Measurements from ENCODE around the gene NNMT.
"Not testable (repeated sequence)": the region's sequence is repeated elsewhere in the genome, so short reads cannot be mapped to it uniquely, and the experiment has no call there.

Gene NNMT

DNA sequence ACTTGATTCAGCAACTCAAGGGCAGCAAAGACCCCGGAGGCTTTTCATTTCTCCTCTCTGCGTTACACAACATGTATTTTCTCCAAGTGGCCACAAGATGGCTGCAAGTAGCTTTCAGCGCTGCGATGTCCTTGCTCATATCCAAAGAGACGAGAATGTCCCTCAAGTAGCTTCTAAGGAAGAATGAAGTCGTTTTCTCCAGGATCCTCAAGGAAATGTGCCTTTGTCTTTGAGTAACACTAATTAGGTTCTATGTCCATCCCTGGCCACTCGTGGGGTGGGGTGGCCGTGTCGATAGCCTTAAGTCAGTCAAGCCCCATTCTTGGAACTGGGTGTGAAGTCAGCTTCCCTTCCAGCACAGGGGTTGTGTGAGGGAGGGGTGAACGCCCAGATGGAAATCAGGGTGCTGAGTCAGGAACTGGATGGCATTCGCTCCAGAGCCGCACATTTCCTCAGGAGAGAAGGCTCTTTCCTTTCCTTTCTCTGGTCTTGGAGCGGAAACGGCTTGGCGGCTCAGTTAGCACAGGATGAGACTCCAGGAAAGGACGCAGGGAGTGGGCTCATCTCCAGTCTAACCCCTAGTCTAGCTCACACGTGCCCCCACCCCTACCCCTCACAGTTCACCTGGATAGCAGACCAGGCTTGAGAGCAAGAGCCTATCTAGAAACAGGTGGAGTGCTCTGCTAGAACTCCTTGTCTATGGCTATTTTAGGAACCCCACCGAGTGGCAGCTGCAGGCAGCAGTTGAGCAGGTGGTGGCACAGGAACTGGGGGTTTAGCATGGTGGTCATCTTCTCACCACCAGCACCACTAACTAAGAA is 44.3 kb downstream of the NNMT start:
- H3K9me3 ChIP-seq (ENCODE audit: control insufficient read depth, insufficient read depth, low read length): no peaks in the 10 kb centered on the region
- no peak overlapping the region for H3K4me3 ChIP-seq (ENCODE audit: low read length)
- H3K27ac ChIP-seq (ENCODE audit: low read depth, low read length): no peak overlapping the region
- H4K20me1 ChIP-seq (ENCODE audit: control insufficient read depth, insufficient read depth, low read depth, low read length): no peaks in the 10 kb centered on the region
- H3K27me3 ChIP-seq (ENCODE audit: control insufficient read depth, low read length): no peaks in the 10 kb centered on the region
- H3K4me2 ChIP-seq (ENCODE audit: low read length): peak overlapping the region; percentile 20
- no peaks in the 10 kb centered on the region for H3K36me3 ChIP-seq (ENCODE audit: control insufficient read depth, low read length)
- no peaks in the 10 kb centered on the region for H3F3A ChIP-seq (ENCODE audit: control insufficient read depth, insufficient read depth)
- H3K79me2 ChIP-seq (ENCODE audit: control insufficient read depth, low read length): no peaks in the 10 kb centered on the region
- TF ChIP-seq EZH2phosphoT487 (IDR thresholded peaks at IDR 0.05; ENCODE audit: borderline replicate concordance, low read length): no peak
- TF ChIP-seq, protein P1, sequence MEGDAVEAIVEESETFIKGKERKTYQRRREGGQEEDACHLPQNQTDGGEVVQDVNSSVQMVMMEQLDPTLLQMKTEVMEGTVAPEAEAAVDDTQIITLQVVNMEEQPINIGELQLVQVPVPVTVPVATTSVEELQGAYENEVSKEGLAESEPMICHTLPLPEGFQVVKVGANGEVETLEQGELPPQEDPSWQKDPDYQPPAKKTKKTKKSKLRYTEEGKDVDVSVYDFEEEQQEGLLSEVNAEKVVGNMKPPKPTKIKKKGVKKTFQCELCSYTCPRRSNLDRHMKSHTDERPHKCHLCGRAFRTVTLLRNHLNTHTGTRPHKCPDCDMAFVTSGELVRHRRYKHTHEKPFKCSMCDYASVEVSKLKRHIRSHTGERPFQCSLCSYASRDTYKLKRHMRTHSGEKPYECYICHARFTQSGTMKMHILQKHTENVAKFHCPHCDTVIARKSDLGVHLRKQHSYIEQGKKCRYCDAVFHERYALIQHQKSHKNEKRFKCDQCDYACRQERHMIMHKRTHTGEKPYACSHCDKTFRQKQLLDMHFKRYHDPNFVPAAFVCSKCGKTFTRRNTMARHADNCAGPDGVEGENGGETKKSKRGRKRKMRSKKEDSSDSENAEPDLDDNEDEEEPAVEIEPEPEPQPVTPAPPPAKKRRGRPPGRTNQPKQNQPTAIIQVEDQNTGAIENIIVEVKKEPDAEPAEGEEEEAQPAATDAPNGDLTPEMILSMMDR (IDR thresholded peaks at IDR 0.05; ENCODE audit: low read depth, low read length, poor library complexity, severe bottlenecking): peak; percentile 78
- peaks cover 4% of the 10 kb centered on the region for H3K4me1 ChIP-seq (ENCODE audit: control insufficient read depth, low read length)
- no peaks in the 10 kb centered on the region for H3K9me2 ChIP-seq (replicated peaks; ENCODE audit: control insufficient read depth, low read length)

DNA sequence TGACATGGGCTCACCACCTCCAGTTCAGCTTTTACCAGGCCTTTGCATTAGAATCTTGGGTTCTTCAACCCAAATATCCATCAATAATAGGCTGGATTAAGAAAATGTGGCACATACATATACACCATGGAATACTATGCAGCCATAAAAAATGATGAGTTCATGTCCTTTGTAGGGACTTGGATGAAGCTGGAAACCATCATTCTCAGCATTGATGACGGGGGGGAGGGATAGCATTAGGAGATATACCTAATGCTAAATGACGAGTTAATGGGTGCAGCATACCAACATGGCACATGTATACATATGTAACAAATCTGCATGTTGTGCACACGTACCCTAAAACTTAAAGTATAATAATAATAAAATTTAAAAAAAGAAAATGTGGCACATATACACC is 45.5 kb downstream of the NNMT start:
- not testable (repeated sequence) for H3K27ac ChIP-seq (ENCODE audit: low read depth, low read length)

DNA sequence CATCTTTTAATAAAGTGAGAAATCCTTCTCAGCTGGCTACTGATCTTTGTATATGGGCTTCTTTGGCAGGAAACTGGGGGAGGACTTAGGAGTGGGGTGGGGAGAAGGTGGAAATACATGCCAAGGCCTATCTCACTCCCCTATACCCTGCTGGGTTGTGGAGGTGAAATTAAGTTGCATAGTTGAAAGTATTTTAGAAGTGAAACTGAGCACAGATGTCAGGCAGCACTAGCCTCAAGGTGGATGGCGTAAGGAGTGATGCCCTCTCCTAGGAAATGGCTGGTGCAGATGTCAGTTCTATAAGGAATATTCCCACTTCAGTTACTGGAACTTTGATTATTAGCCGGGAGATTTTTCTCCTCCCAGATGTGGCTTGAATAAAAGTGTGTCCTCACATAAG is 46.3 kb downstream of the NNMT start:
- no peaks in the 10 kb centered on the region for H3F3A ChIP-seq (ENCODE audit: control insufficient read depth, insufficient read depth)
- no peak overlapping the region for H3K27ac ChIP-seq (ENCODE audit: low read depth, low read length)
- H3K9me3 ChIP-seq (ENCODE audit: control insufficient read depth, insufficient read depth, low read length): no peaks in the 10 kb centered on the region
- no peaks in the 10 kb centered on the region for H4K20me1 ChIP-seq (ENCODE audit: control insufficient read depth, insufficient read depth, low read depth, low read length)
- peaks cover 4% of the 10 kb centered on the region for H3K4me1 ChIP-seq (ENCODE audit: control insufficient read depth, low read length)
- no peaks in the 10 kb centered on the region for H3K9me2 ChIP-seq (replicated peaks; ENCODE audit: control insufficient read depth, low read length)
- H3K79me2 ChIP-seq (ENCODE audit: control insufficient read depth, low read length): no peaks in the 10 kb centered on the region
- H3K27me3 ChIP-seq (ENCODE audit: control insufficient read depth, low read length): no peaks in the 10 kb centered on the region
- H3K36me3 ChIP-seq (ENCODE audit: control insufficient read depth, low read length): no peaks in the 10 kb centered on the region
- H3K4me3 ChIP-seq (ENCODE audit: low read length): no peak overlapping the region
- H3K4me2 ChIP-seq (ENCODE audit: low read length): no peak overlapping the region
- TF ChIP-seq, protein P1 (IDR thresholded peaks at IDR 0.05; ENCODE audit: low read depth, low read length, poor library complexity, severe bottlenecking): no peak
- no peak for TF ChIP-seq EZH2phosphoT487 (IDR thresholded peaks at IDR 0.05; ENCODE audit: borderline replicate concordance, low read length)

More for the DNA sequence above, 45.5 kb downstream of the NNMT start:
- not testable (repeated sequence) for H3K36me3 ChIP-seq (ENCODE audit: control insufficient read depth, low read length); H3K4me3 ChIP-seq (ENCODE audit: low read length); H3K4me1 ChIP-seq (ENCODE audit: control insufficient read depth, low read length); H3K79me2 ChIP-seq (ENCODE audit: control insufficient read depth, low read length); H3K9me3 ChIP-seq (ENCODE audit: control insufficient read depth, insufficient read depth, low read length); H3K27me3 ChIP-seq (ENCODE audit: control insufficient read depth, low read length); H3K9me2 ChIP-seq (replicated peaks; ENCODE audit: control insufficient read depth, low read length); H3K4me2 ChIP-seq (ENCODE audit: low read length); H3F3A ChIP-seq (ENCODE audit: control insufficient read depth, insufficient read depth); H4K20me1 ChIP-seq (ENCODE audit: control insufficient read depth, insufficient read depth, low read depth, low read length)

DNA sequence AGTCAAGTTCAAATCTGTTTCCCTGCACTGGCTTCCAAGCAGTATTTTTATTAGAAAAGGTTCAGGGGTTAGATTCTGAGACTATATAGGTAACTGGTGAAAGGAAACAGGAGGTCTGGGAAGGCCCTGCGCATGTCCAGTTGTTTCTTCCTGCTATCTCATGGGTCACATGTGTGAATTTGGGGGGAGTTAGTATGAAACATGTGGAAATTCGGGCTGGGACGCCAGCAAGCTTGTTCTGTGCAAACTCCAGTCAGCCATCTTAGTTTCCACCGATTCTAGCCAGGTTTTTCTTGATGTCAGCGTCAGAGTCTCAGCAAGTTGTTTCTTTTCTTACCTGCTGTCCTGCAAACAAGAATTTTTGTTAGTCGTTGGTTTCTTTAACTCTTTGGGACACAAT is 46.8 kb downstream of the NNMT start:
- peaks cover 4% of the 10 kb centered on the region for H3K4me1 ChIP-seq (ENCODE audit: control insufficient read depth, low read length)
- no peaks in the 10 kb centered on the region for H3K79me2 ChIP-seq (ENCODE audit: control insufficient read depth, low read length)
- H3K4me3 ChIP-seq (ENCODE audit: low read length): no peak overlapping the region
- H3F3A ChIP-seq (ENCODE audit: control insufficient read depth, insufficient read depth): no peaks in the 10 kb centered on the region
- H3K9me3 ChIP-seq (ENCODE audit: control insufficient read depth, insufficient read depth, low read length): no peaks in the 10 kb centered on the region
- no peak overlapping the region for H3K4me2 ChIP-seq (ENCODE audit: low read length)
- H3K9me2 ChIP-seq (replicated peaks; ENCODE audit: control insufficient read depth, low read length): no peaks in the 10 kb centered on the region
- H3K36me3 ChIP-seq (ENCODE audit: control insufficient read depth, low read length): no peaks in the 10 kb centered on the region
- no peak for TF ChIP-seq EZH2phosphoT487 (IDR thresholded peaks at IDR 0.05; ENCODE audit: borderline replicate concordance, low read length)
- TF ChIP-seq, protein P1 (IDR thresholded peaks at IDR 0.05; ENCODE audit: low read depth, low read length, poor library complexity, severe bottlenecking): no peak
- no peak overlapping the region for H3K27ac ChIP-seq (ENCODE audit: low read depth, low read length)
- H3K27me3 ChIP-seq (ENCODE audit: control insufficient read depth, low read length): no peaks in the 10 kb centered on the region
- no peaks in the 10 kb centered on the region for H4K20me1 ChIP-seq (ENCODE audit: control insufficient read depth, insufficient read depth, low read depth, low read length)
